CMK (cell line): ENCODE measurements around the gene RAB8B.

Experiments
- DNase-seq: peaks from one replicate; pipeline ENCODE4 v3.0.0-alpha.2; 2010; ENCODE audit warnings: low read depth

RAB8B gene

GRCh38 chr15:63185206-63185605 lies 4.2 kb upstream of the RAB8B start:
- DNase-seq: no peak

- no peak for DNase-seq
Measured at GRCh38 chr15:63186065-63186464, 3.3 kb upstream of the RAB8B start.

- DNase-seq: no peak
Measured at GRCh38 chr15:63187589-63188226, 1.7 kb upstream of the RAB8B start.

- no peak for DNase-seq
Measured at GRCh38 chr15:63188247-63188925, 1.0 kb upstream of the RAB8B start.

- DNase-seq: no peak
Measured at GRCh38 chr15:63189941-63190768, 749 bp downstream of the RAB8B start.

- no peak for DNase-seq
Measured at GRCh38 chr15:63190769-63191649, 1.6 kb downstream of the RAB8B start.

- no peak for DNase-seq
Measured at GRCh38 chr15:63191895-63192618, 2.7 kb downstream of the RAB8B start.

- DNase-seq: no peak
Measured at GRCh38 chr15:63192619-63193206, 3.3 kb downstream of the RAB8B start.

- DNase-seq: no peak
Measured at GRCh38 chr15:63194302-63194701, 4.9 kb downstream of the RAB8B start.

- DNase-seq: no peak
Measured at GRCh38 chr15:63194880-63195568, 5.6 kb downstream of the RAB8B start.

- DNase-seq: no peak
Measured at GRCh38 chr15:63195569-63196015, 6.2 kb downstream of the RAB8B start.

GRCh38 chr15:63196842-63197241 lies 7.4 kb downstream of the RAB8B start:
- no peak for DNase-seq

- DNase-seq: no peak
Measured at GRCh38 chr15:63197626-63198025, 8.2 kb downstream of the RAB8B start.

- DNase-seq: no peak
Measured at GRCh38 chr15:63198371-63199250, 9.2 kb downstream of the RAB8B start.

GRCh38 chr15:63200464-63201249 lies 11.3 kb downstream of the RAB8B start:
- DNase-seq: no peak

- DNase-seq: no peak
Measured at GRCh38 chr15:63202861-63203260, 13.5 kb downstream of the RAB8B start.

GRCh38 chr15:63203451-63204090 lies 14.2 kb downstream of the RAB8B start:
- no peak for DNase-seq

- DNase-seq: no peak
Measured at GRCh38 chr15:63206079-63206478, 16.7 kb downstream of the RAB8B start.
